Upper lobe of right lung (tissue), 1 donor: ENCODE measurements around the gene SGIP1. TPM values are rescaled to one million over a fixed set of nuclear protein-coding genes. Genes with fewer than 3 reads are reported as not detected.

Source experiments
- ATAC-seq: fragments of 200-7000 bp; cut with Tn5 transposase; one replicate; pipeline ENCODE4 v1.9.1; 2020; ENCODE audit warnings: mild to moderate bottlenecking, moderate library complexity
- DNase-seq: peaks from one replicate; pipeline ENCODE4 v3.0.0-alpha.2; 2020
- H3K27ac ChIP-seq: fragments of 200-600 bp; one replicate; pipeline ENCODE4 v1.8.0; 2022
- H3K27me3 ChIP-seq: fragments of 200-600 bp; one replicate; pipeline ENCODE4 v1.8.0; 2022; ENCODE audit warnings: mild to moderate bottlenecking
- H3K36me3 ChIP-seq: fragments of 200-600 bp; one replicate; pipeline ENCODE4 v1.8.0; 2022
- H3K4me1 ChIP-seq: fragments of 200-600 bp; one replicate; pipeline ENCODE4 v1.8.0; 2022
- H3K4me3 ChIP-seq: fragments of 200-600 bp; one replicate; pipeline ENCODE4 v1.8.0; 2022; ENCODE audit warnings: mild to moderate bottlenecking
- H3K9me3 ChIP-seq: fragments of 200-600 bp; one replicate; pipeline ENCODE4 v1.8.0; 2022
- CTCF ChIP-seq: fragments of 200-600 bp; IDR thresholded peaks from one replicate; pipeline ENCODE4 v1.8.0; 2022; ENCODE audit warnings: antibody characterized with exemption
- intact Hi-C: fragments of 100-400 bp; cut with DNase I; formaldehyde crosslinking; loops from one replicate; pipeline ENCODE4 v1.11.0; 2022
- total RNA-seq: library from RNA; stranded (reverse); fragmentation: NEBNext Ultra II Directional; extraction: Animal tissue kit (Norgen Biotek cat#: 25700); gene quantifications from one replicate; pipeline ENCODE4 v1.2.1, GENCODE V29; 2021
- donor health status: DM: no; HTN: yes; CAD: no; lungs with severe emphysema.

The SGIP1 gene
- total RNA-seq, 1 donor from 2014 or later, result 19.8 TPM

GRCh38 chr1:66687358-66687757 is 153.4 kb downstream of the SGIP1 start:
- no peaks in the 10 kb centered on the region for H3K9me3 ChIP-seq
- H3K4me1 ChIP-seq, result no peaks in the 10 kb centered on the region
- intact Hi-C loops, result no loop called here
- H3K27me3 ChIP-seq, result no peaks in the 10 kb centered on the region
- ATAC-seq, result no peak
- H3K27ac ChIP-seq, result no peak overlapping the region
- H3K4me3 ChIP-seq, result no peak overlapping the region
- no peaks in the 10 kb centered on the region for H3K36me3 ChIP-seq
- DNase-seq, result no peak
- TF ChIP-seq CTCF, result no peak

GRCh38 chr1:66690666-66691381 is 156.9 kb downstream of the SGIP1 start:
- intact Hi-C loops, result no loop called here
- H3K9me3 ChIP-seq, result no peaks in the 10 kb centered on the region

GRCh38 chr1:66692681-66693080 is 158.7 kb downstream of the SGIP1 start:
- no peak for TF ChIP-seq CTCF

More at GRCh38 chr1:66690666-66691381, 156.9 kb downstream of the SGIP1 start:
- no peak for TF ChIP-seq CTCF
- ATAC-seq (no peak), DNase-seq (no peak)
- H3K27me3 ChIP-seq, result no peaks in the 10 kb centered on the region
- no peak overlapping the region for H3K4me3 ChIP-seq
- H3K27ac ChIP-seq, result no peak overlapping the region
- H3K36me3 ChIP-seq, result no peaks in the 10 kb centered on the region
- no peaks in the 10 kb centered on the region for H3K4me1 ChIP-seq

GRCh38 chr1:66693856-66694255 is 159.9 kb downstream of the SGIP1 start:
- no peak for TF ChIP-seq CTCF
- Histone ChIP-seq H3K4me3 (no peak overlapping the region), H3K36me3 (no peaks in the 10 kb centered on the region), H3K4me1 (no peaks in the 10 kb centered on the region), H3K27ac (no peak overlapping the region), H3K9me3 (no peaks in the 10 kb centered on the region), H3K27me3 (no peaks in the 10 kb centered on the region)
- no peak for ATAC-seq
- intact Hi-C loops, result no loop called here
- no peak for DNase-seq

More at GRCh38 chr1:66692681-66693080, 158.7 kb downstream of the SGIP1 start:
- Histone ChIP-seq H3K4me1 (no peaks in the 10 kb centered on the region), H3K4me3 (no peak overlapping the region), H3K27ac (no peak overlapping the region), H3K36me3 (no peaks in the 10 kb centered on the region), H3K27me3 (no peaks in the 10 kb centered on the region), H3K9me3 (no peaks in the 10 kb centered on the region)
- ATAC-seq (no peak), DNase-seq (no peak)
- intact Hi-C loops, result no loop called here

GRCh38 chr1:66695116-66695515 is 161.2 kb downstream of the SGIP1 start:
- intact Hi-C loops, result no loop called here
- Histone ChIP-seq H3K27ac (no peak overlapping the region), H3K4me1 (no peaks in the 10 kb centered on the region), H3K36me3 (no peaks in the 10 kb centered on the region), H3K27me3 (no peaks in the 10 kb centered on the region), H3K9me3 (no peaks in the 10 kb centered on the region), H3K4me3 (no peak overlapping the region)
- peak; percentile 48 for ATAC-seq
- no peak for DNase-seq
- TF ChIP-seq CTCF, result no peak
